Kidney epithelial cell (primary cell): ENCODE results near the gene MAN1C1. TPM values are rescaled to one million over a fixed set of nuclear protein-coding genes. Genes with fewer than 3 reads are reported as not detected.
A peak's percentile ranks its signal among the peaks of the same experiment; 100 is the strongest.

ENCODE experiments used
- DNase-seq: peaks from one replicate; pipeline ENCODE4 v3.0.0-alpha.2; 2010; ENCODE audit warnings: low read depth
- H3K27me3 ChIP-seq: 2 replicates; pipeline ENCODE4 v1.6.0; 2011; ENCODE audit warnings: low read length; ENCODE audit not compliant: control insufficient read depth, insufficient read depth
- H3K36me3 ChIP-seq: 2 replicates; pipeline ENCODE4 v1.5.1; 2011; ENCODE audit warnings: low read length; ENCODE audit not compliant: control insufficient read depth, insufficient read depth
- H3K4me3 ChIP-seq: 2 replicates; pipeline ENCODE4 v1.5.1; 2011; ENCODE audit warnings: low read depth, mild to moderate bottlenecking, control low read depth, low read length
- CTCF ChIP-seq: IDR thresholded peaks from 2 replicates; pipeline ENCODE4 v1.5.1; 2011; ENCODE audit warnings: mild to moderate bottlenecking, moderate library complexity, low read length, control low read depth, inconsistent platforms; ENCODE audit not compliant: insufficient read depth, poor library complexity, severe bottlenecking
- total RNA-seq: library from RNA; depleted of rRNA; stranded (reverse); fragments of >200 nt; gene quantifications from 2 replicates; pipeline ENCODE4 v1.2.3, GENCODE V29; 2015

The MAN1C1 gene
- total RNA-seq, 1 donor from 2014 or later: 1.4 TPM

GRCh38 chr1:25794325-25794724 lies 177.7 kb downstream of the MAN1C1 start:
- DNase-seq: no peak
- no peak overlapping the region for H3K4me3 ChIP-seq
- no peaks in the 10 kb centered on the region for H3K36me3 ChIP-seq
- no peak for TF ChIP-seq CTCF
- H3K27me3 ChIP-seq: no peaks in the 10 kb centered on the region

- no peak overlapping the region for H3K4me3 ChIP-seq
- no peaks in the 10 kb centered on the region for H3K36me3 ChIP-seq
- no peak for TF ChIP-seq CTCF
- DNase-seq: no peak
- no peaks in the 10 kb centered on the region for H3K27me3 ChIP-seq
Observed at GRCh38 chr1:25795211-25795610, 178.6 kb downstream of the MAN1C1 start.

- no peak for DNase-seq
- no peak for TF ChIP-seq CTCF
- Histone ChIP-seq H3K27me3 (no peaks in the 10 kb centered on the region), H3K36me3 (no peaks in the 10 kb centered on the region), H3K4me3 (no peak overlapping the region)
Observed at GRCh38 chr1:25795946-25796810, 179.6 kb downstream of the MAN1C1 start.

- peak; percentile 90 for TF ChIP-seq CTCF
Observed at GRCh38 chr1:25796811-25797458, 180.3 kb downstream of the MAN1C1 start.

GRCh38 chr1:25797939-25798338 lies 181.3 kb downstream of the MAN1C1 start:
- DNase-seq: no peak
- Histone ChIP-seq H3K27me3 (no peaks in the 10 kb centered on the region), H3K36me3 (no peaks in the 10 kb centered on the region), H3K4me3 (no peak overlapping the region)
- TF ChIP-seq CTCF: peak; percentile 55

More at GRCh38 chr1:25796811-25797458, 180.3 kb downstream of the MAN1C1 start:
- no peak for DNase-seq
- Histone ChIP-seq H3K36me3 (no peaks in the 10 kb centered on the region), H3K4me3 (no peak overlapping the region), H3K27me3 (no peaks in the 10 kb centered on the region)
